ENCODE data around the gene PLA2G5. TPM values are rescaled to one million over a fixed set of nuclear protein-coding genes. Genes with fewer than 3 reads are reported as not detected.
"Not testable (repeated sequence)": the region's sequence is repeated elsewhere in the genome, so short reads cannot be mapped to it uniquely, and the experiment has no call there.

The PLA2G5 gene
- total and polyA plus RNA-seq, 2 of the 4 experiments (the other 2 are of a cell fraction): not detected

- 0 out of 2 replicates have a peak, but pooled peaks cover 2% of the 10 kb centered on the region for H3K9me1 ChIP-seq (ENCODE audit: insufficient read depth, low read length)
- TF ChIP-seq CEBPB (IDR thresholded peaks at IDR 0.05; ENCODE audit: low read depth, low read length): no peak
- no peak for TF ChIP-seq RCOR1 (IDR thresholded peaks at IDR 0.05; ENCODE audit: insufficient replicate concordance, low read length)
- TF ChIP-seq RFX5 (IDR thresholded peaks at IDR 0.05; ENCODE audit: low read depth, low read length): no peak
- TF ChIP-seq POLR2A (IDR thresholded peaks at IDR 0.05; ENCODE audit: low read depth, low read length): no peak
- TF ChIP-seq NFE2L2 (IDR thresholded peaks at IDR 0.05; ENCODE audit: low read depth, low read length): no peak
- no peak for TF ChIP-seq ELK1 (IDR thresholded peaks at IDR 0.05; ENCODE audit: borderline replicate concordance, low read depth, low read length)
- no peak for TF ChIP-seq SMC3 (IDR thresholded peaks at IDR 0.05; ENCODE audit: low read depth, low read length)
- TF ChIP-seq MXI1 (IDR thresholded peaks at IDR 0.05; ENCODE audit: borderline replicate concordance, low read depth, low read length): no peak
- H3K4me1 ChIP-seq (ENCODE audit: control insufficient read depth, insufficient read depth, low read length): no peaks in the 10 kb centered on the region
- no peaks in the 10 kb centered on the region for H3K79me1 ChIP-seq (ENCODE audit: low read depth in 1 of 2, low read length in 2 of 2)
- no CpG with 5 or more reads among the region's 2 CpGs for WGBS, 2 experiments (ENCODE audit: extremely low coverage in 2 of 2, insufficient read length in 1 of 2)
- no peak overlapping the region for H2AFZ ChIP-seq (replicated peaks; ENCODE audit: low read length, poor library complexity)
- H3K56ac ChIP-seq (ENCODE audit: extremely low read depth, insufficient read depth, low read length): no peak overlapping the region
- no peaks in the 10 kb centered on the region; the same call in 1 of the 2 replicates for H3K27me3 ChIP-seq (ENCODE audit: control insufficient read depth, insufficient read depth, low read length)
- ChIA-PET CTCF (no interaction called here), POLR2A (ENCODE audit: unreplicated experiment) (no interaction called here)
- no peaks in the 10 kb centered on the region for H4K20me1 ChIP-seq (ENCODE audit: insufficient read depth, low read length)
- no peak overlapping the region for H3K27ac ChIP-seq (ENCODE audit: insufficient read depth, low read length)
- H3K9ac ChIP-seq (ENCODE audit: low read depth, low read length): no peak overlapping the region
- dilution Hi-C loops (cut with HindIII; ENCODE audit: low sequenced_read_pairs, unreplicated experiment): no loop called here
- H3K18ac ChIP-seq (ENCODE audit: low read depth, low read length): no peak overlapping the region
- H2AK9ac ChIP-seq (replicated peaks; ENCODE audit: low read depth, low read length, poor library complexity): no peak overlapping the region
- no peak for DNase-seq
- H2BK20ac ChIP-seq (ENCODE audit: low read depth, low read length): no peak overlapping the region
- no peak overlapping the region for H4K91ac ChIP-seq (ENCODE audit: insufficient read depth, low read depth, low read length)
- H2AK5ac ChIP-seq (ENCODE audit: low read depth, low read length): no peak overlapping the region
- H2BK120ac ChIP-seq (ENCODE audit: low read depth, low read length): no peak overlapping the region
- H2BK15ac ChIP-seq (ENCODE audit: low read depth, low read length): no peak overlapping the region
- H4K8ac ChIP-seq (ENCODE audit: low read depth in 2 of 2, low read length in 2 of 2): no peak overlapping the region
- no peak overlapping the region for H3K4me2 ChIP-seq (ENCODE audit: low read depth, low read length)
- BruUV-seq (replicated peaks): no TSS peak
- no peak for ATAC-seq (ENCODE audit: low read depth)
- H3K36me3 ChIP-seq (ENCODE audit: control insufficient read depth, insufficient read depth, low read length): no peaks in the 10 kb centered on the region
- no peak overlapping the region for H4K5ac ChIP-seq (ENCODE audit: low read depth, low read length)
- no peak overlapping the region for H2BK5ac ChIP-seq (ENCODE audit: low read depth, low read length, poor library complexity, severe bottlenecking)
- in situ Hi-C loops (cut with MboI; ENCODE audit: low sequenced_read_pairs): no loop called here
- H3K9me3 ChIP-seq (ENCODE audit: control insufficient read depth, insufficient read depth, low read length): no peaks in the 10 kb centered on the region
- no peak overlapping the region for H3K23ac ChIP-seq (ENCODE audit: low read depth, low read length)
- H3K14ac ChIP-seq (replicated peaks; ENCODE audit: low read depth, low read length): no peak overlapping the region
- H3K4ac ChIP-seq (ENCODE audit: low read depth, low read length): no peak overlapping the region
- H3K4me3 ChIP-seq (ENCODE audit: insufficient read depth, low read depth, low read length): no peak overlapping the region
- intact Hi-C loops (cut with micrococcal nuclease): no loop called here
Observed at GRCh38 chr1:20059847-20060246, 10.1 kb upstream of the PLA2G5 start.

GRCh38 chr1:20060791-20061190 lies 9.2 kb upstream of the PLA2G5 start:
- H3K9me3 ChIP-seq (ENCODE audit: control insufficient read depth, insufficient read depth, low read length); H4K91ac ChIP-seq (ENCODE audit: insufficient read depth, low read depth, low read length); DNase-seq; H2BK5ac ChIP-seq (ENCODE audit: low read depth, low read length, poor library complexity, severe bottlenecking); H2BK120ac ChIP-seq (ENCODE audit: low read depth, low read length); H3K27me3 ChIP-seq (ENCODE audit: control insufficient read depth, insufficient read depth, low read length); in situ Hi-C loops (cut with MboI; ENCODE audit: low sequenced_read_pairs); CTCF ChIA-PET; H4K5ac ChIP-seq (ENCODE audit: low read depth, low read length); intact Hi-C loops (cut with micrococcal nuclease); H3K9ac ChIP-seq (ENCODE audit: low read depth, low read length); H4K20me1 ChIP-seq (ENCODE audit: insufficient read depth, low read length); H2BK15ac ChIP-seq (ENCODE audit: low read depth, low read length); H2AK5ac ChIP-seq (ENCODE audit: low read depth, low read length); H3K4me1 ChIP-seq (ENCODE audit: control insufficient read depth, insufficient read depth, low read length); H3K27ac ChIP-seq (ENCODE audit: insufficient read depth, low read length); H3K4ac ChIP-seq (ENCODE audit: low read depth, low read length); BruUV-seq (replicated peaks); H3K36me3 ChIP-seq (ENCODE audit: control insufficient read depth, insufficient read depth, low read length); H3K14ac ChIP-seq (replicated peaks; ENCODE audit: low read depth, low read length); dilution Hi-C loops (cut with HindIII; ENCODE audit: low sequenced_read_pairs, unreplicated experiment); H3K56ac ChIP-seq (ENCODE audit: extremely low read depth, insufficient read depth, low read length); POLR2A ChIA-PET (ENCODE audit: unreplicated experiment); H3K9me1 ChIP-seq (ENCODE audit: insufficient read depth, low read length); H2AK9ac ChIP-seq (replicated peaks; ENCODE audit: low read depth, low read length, poor library complexity); H3K18ac ChIP-seq (ENCODE audit: low read depth, low read length); H3K79me1 ChIP-seq (ENCODE audit: low read depth in 1 of 2, low read length in 2 of 2); H3K4me2 ChIP-seq (ENCODE audit: low read depth, low read length); H3K4me3 ChIP-seq (ENCODE audit: insufficient read depth, low read depth, low read length); H4K8ac ChIP-seq (ENCODE audit: low read depth in 2 of 2, low read length in 2 of 2); H2BK20ac ChIP-seq (ENCODE audit: low read depth, low read length); H2AFZ ChIP-seq (replicated peaks; ENCODE audit: low read length, poor library complexity); ATAC-seq (ENCODE audit: low read depth); H3K23ac ChIP-seq (ENCODE audit: low read depth, low read length): not testable (repeated sequence)
- 95% methylated on average over 4 of the region's 7 CpGs; no CpG with 5 or more reads in 1 of the 2 experiments for WGBS, 2 experiments (ENCODE audit: extremely low coverage in 2 of 2, insufficient read length in 1 of 2)

Data from IMR-90 (cell line).